Peyer's patch (tissue), 4 donors: ENCODE results near the gene DAPP1. TPM values are rescaled to one million over a fixed set of nuclear protein-coding genes. Genes with fewer than 3 reads are reported as not detected.
"Not testable (repeated sequence)": the region's sequence is repeated elsewhere in the genome, so short reads cannot be mapped to it uniquely, and the experiment has no call there.

Experiments
- DNase-seq, 3 donors: peaks; one replicate each; pipeline ENCODE4 v3.0.0-alpha.2; 2017 to 2019
- H3K27ac ChIP-seq, 4 donors: fragments of 200-600 bp; sonication (generic); one replicate each; pipeline ENCODE4 v1.5.1; 2016 to 2019
- H3K27me3 ChIP-seq, 2 donors: fragments of 200-600 bp; sonication (generic); one replicate each; pipeline ENCODE4 v1.5.1; 2019
- H3K36me3 ChIP-seq, 3 donors: fragments of 200-600 bp; sonication (generic); one replicate each; pipeline ENCODE4 v1.5.1; 2016 to 2019
- H3K4me1 ChIP-seq, 4 donors: fragments of 200-600 bp; sonication (generic); one replicate each; pipeline ENCODE4 v1.5.1; 2016 to 2019
- H3K4me3 ChIP-seq, 4 donors: fragments of 200-600 bp; sonication (generic); 1 replicate in 3 of 4; 2 replicates in 1 of 4; pipeline ENCODE4 v1.5.1; 2016 to 2019; ENCODE audit warnings: mild to moderate bottlenecking in 1 of 4
- H3K9me3 ChIP-seq, 4 donors: fragments of 200-600 bp; sonication (generic); one replicate each; pipeline ENCODE4 v1.5.1; 2016 to 2019; ENCODE audit warnings: mild to moderate bottlenecking in 1 of 4
- CTCF ChIP-seq, 6 experiments: fragments of 450-650 bp in 4 of 6; fragments of 200-600 bp in 2 of 6; sonication (generic) in 1 of 6; IDR thresholded peaks; one replicate each; pipeline ENCODE4 v1.5.1; 2017 to 2019; ENCODE audit warnings: antibody characterized with exemption in 6 of 6, mild to moderate bottlenecking in 3 of 6, moderate library complexity in 1 of 6
- POLR2A ChIP-seq, 2 donors: fragments of 450-650 bp; IDR thresholded peaks; one replicate each; pipeline ENCODE4 v1.5.1; 2017; ENCODE audit warnings: antibody characterized with exemption in 2 of 2, mild to moderate bottlenecking in 2 of 2, moderate library complexity in 2 of 2
- total RNA-seq, 4 donors: library from RNA; depleted of rRNA; stranded (reverse); fragments of >200 nt; gene quantifications; one replicate each; pipeline ENCODE4 v1.1.0, GENCODE V29; 2016

Gene DAPP1
- total RNA-seq: 10 to 100 TPM in 1 of 4 donors, 1 to 10 TPM in 2, not detected in 1; 1.1 to 47.0 (median 5.0) TPM

- H3K4me3 ChIP-seq: peak within 1 kb of the TSS; percentile 37 to 55 (median 42)
- peak within 1 kb of the TSS; percentile 55 to 84 (median 75) for H3K27ac ChIP-seq
- H3K4me1 ChIP-seq: peaks cover 0 to 13% (median 6%) of the 10 kb centered on the region in 4 donors
- DNase-seq: peak; percentile 53 to 94 (median 93)
- H3K27me3 ChIP-seq: no peaks in the 10 kb centered on the region
- TF ChIP-seq CTCF (IDR thresholded peaks at IDR 0.05) (no peak), POLR2A (IDR thresholded peaks at IDR 0.05) (peak in 1 of 2 donors; percentile 35)
- no peaks in the 10 kb centered on the region for H3K9me3 ChIP-seq
- no peaks in the 10 kb centered on the region for H3K36me3 ChIP-seq
Measured at GRCh38 chr4:99816545-99817308, at the start of gene DAPP1. Gene DAPP1, plus strand, starts transcription at chr4:99816827. Its CDS starts 87 bp downstream, at chr4:99816914.

- not testable (repeated sequence) for DNase-seq, H3K9me3 ChIP-seq
Measured at GRCh38 chr4:99770842-99771241, 45.8 kb upstream of the DAPP1 start.

GRCh38 chr4:99783940-99784339, 32.7 kb upstream of the DAPP1 start:
- H3K9me3 ChIP-seq: no peaks in the 10 kb centered on the region
- no peak overlapping the region for H3K27ac ChIP-seq
- DNase-seq: no peak
- H3K4me1 ChIP-seq: no peaks in the 10 kb centered on the region
- no peak overlapping the region for H3K4me3 ChIP-seq
- no peaks in the 10 kb centered on the region for H3K36me3 ChIP-seq
- H3K27me3 ChIP-seq: no peaks in the 10 kb centered on the region
- TF ChIP-seq CTCF (IDR thresholded peaks at IDR 0.05): no peak
- TF ChIP-seq POLR2A (IDR thresholded peaks at IDR 0.05): no peak

More at GRCh38 chr4:99770842-99771241, 45.8 kb upstream of the DAPP1 start:
- not testable (repeated sequence) for H3K36me3 ChIP-seq, H3K4me1 ChIP-seq, H3K27ac ChIP-seq, H3K4me3 ChIP-seq, H3K27me3 ChIP-seq

GRCh38 chr4:99784842-99785241, 31.8 kb upstream of the DAPP1 start:
- DNase-seq: no peak
- no peaks in the 10 kb centered on the region for H3K27me3 ChIP-seq

GRCh38 chr4:99790796-99791617, 25.6 kb upstream of the DAPP1 start:
- H3K27me3 ChIP-seq: no peaks in the 10 kb centered on the region
- no peak overlapping the region for H3K27ac ChIP-seq
- TF ChIP-seq CTCF (IDR thresholded peaks at IDR 0.05) (no peak), POLR2A (IDR thresholded peaks at IDR 0.05) (no peak)
- H3K4me1 ChIP-seq: no peaks in the 10 kb centered on the region
- no peak for DNase-seq
- no peak overlapping the region for H3K4me3 ChIP-seq
- H3K36me3 ChIP-seq: no peaks in the 10 kb centered on the region
- no peaks in the 10 kb centered on the region for H3K9me3 ChIP-seq

More at GRCh38 chr4:99784842-99785241, 31.8 kb upstream of the DAPP1 start:
- Histone ChIP-seq H3K4me1 (no peaks in the 10 kb centered on the region), H3K36me3 (no peaks in the 10 kb centered on the region), H3K27ac (no peak overlapping the region), H3K4me3 (no peak overlapping the region), H3K9me3 (no peaks in the 10 kb centered on the region)
- TF ChIP-seq CTCF (IDR thresholded peaks at IDR 0.05) (no peak), POLR2A (IDR thresholded peaks at IDR 0.05) (no peak)
